H1 (cell line): ENCODE data around the gene SLC37A1. TPM values are rescaled to one million over a fixed set of nuclear protein-coding genes. Genes with fewer than 3 reads are reported as not detected.

Source experiments
- CTCF ChIA-PET: fragments of 300-600 bp; sonication (Branson Sonifier 250); formaldehyde crosslinking; loops from one replicate; lab custom pipeline; 2021; ENCODE audit not compliant: partially characterized antibody; lab: Charles Lee
- POLR2A ChIA-PET: fragments of 300-600 bp; sonication (Branson Sonifier 250); formaldehyde crosslinking; loops from one replicate; lab custom pipeline; 2021; ENCODE audit warnings: inconsistent platforms; ENCODE audit not compliant: partially characterized antibody; lab: Charles Lee
- DNase-seq, 2 experiments: peaks; one replicate each; pipeline versions ENCODE4 v3.0.0 to v3.0.0-alpha.2; 2010 to 2022; ENCODE audit warnings: low spot score in 2 of 2, low read depth in 1 of 2, mixed read lengths in 1 of 2
- FAIRE-seq: peaks from 2 replicates; lab custom pipeline; 2011; peaks lifted over from hg19 to GRCh38; lab: Jason Lieb, UNC
- H2AFZ ChIP-seq: 2 replicates; pipeline ENCODE4 v1.8.1; 2012; ENCODE audit warnings: low read length, inconsistent platforms
- H2AK5ac ChIP-seq: 2 replicates; pipeline ENCODE4 v1.6.1; 2013; ENCODE audit warnings: low read depth, low read length
- H2BK120ac ChIP-seq: replicated peaks from 2 replicates; pipeline ENCODE3; 2013; ENCODE audit warnings: low read depth, low read length, inconsistent platforms
- H2BK12ac ChIP-seq: 2 replicates; pipeline ENCODE4 v1.6.1; 2013; ENCODE audit warnings: low read depth, low read length
- H2BK15ac ChIP-seq: 2 replicates; pipeline ENCODE4 v1.6.1; 2013; ENCODE audit warnings: low read length
- H2BK20ac ChIP-seq: 2 replicates; pipeline ENCODE4 v1.6.1; 2013; ENCODE audit warnings: low read length
- H2BK5ac ChIP-seq: 2 replicates; pipeline ENCODE4 v1.6.1; 2013; ENCODE audit warnings: low read depth, low read length
- H3K14ac ChIP-seq: 2 replicates; pipeline ENCODE4 v1.6.1; 2013; ENCODE audit warnings: inconsistent platforms; ENCODE audit not compliant: insufficient read length
- H3K18ac ChIP-seq: 2 replicates; pipeline ENCODE4 v1.6.1; 2013; ENCODE audit warnings: low read length; ENCODE audit errors: extremely low read depth
- H3K23ac ChIP-seq: 2 replicates; pipeline ENCODE4 v1.6.1; 2013; ENCODE audit warnings: inconsistent platforms; ENCODE audit not compliant: insufficient read length
- H3K23me2 ChIP-seq: 2 replicates; pipeline ENCODE4 v1.6.1; 2013; ENCODE audit warnings: low read depth, low read length
- H3K27ac ChIP-seq: 2 replicates; pipeline ENCODE4 v1.6.1; 2011; ENCODE audit warnings: low read depth, low read length, inconsistent platforms
- H3K27me3 ChIP-seq, 4 experiments: replicated peaks in 1 of 4; 1 replicate in 1 of 4; 2 replicates in 3 of 4; pipeline versions ENCODE4 v1.6.1 to v1.8.1; 2011 to 2013; ENCODE audit warnings: low read length in 3 of 4, mild to moderate bottlenecking in 3 of 4, inconsistent platforms in 2 of 4, mixed read lengths in 2 of 4, moderate library complexity in 1 of 4; ENCODE audit not compliant: control insufficient read depth in 3 of 4, insufficient read depth in 3 of 4; ENCODE audit errors: extremely low read depth in 1 of 4
- H3K36me3 ChIP-seq, 4 experiments: 2 replicates each; pipeline versions ENCODE4 v1.6.1 to v1.8.1; 2011 to 2013; ENCODE audit warnings: mild to moderate bottlenecking in 4 of 4, low read length in 3 of 4, moderate library complexity in 2 of 4, control low read depth in 1 of 4, inconsistent platforms in 1 of 4; ENCODE audit not compliant: insufficient read depth in 4 of 4, control insufficient read depth in 2 of 4
- H3K4ac ChIP-seq: replicated peaks from 2 replicates; pipeline ENCODE3; 2013; ENCODE audit warnings: low read length, low read depth, mixed read lengths, inconsistent platforms; ENCODE audit not compliant: insufficient read length
- H3K4me1 ChIP-seq, 4 experiments: replicated peaks in 1 of 4; 1 replicate in 1 of 4; 2 replicates in 3 of 4; pipeline versions ENCODE4 v1.6.1 to v1.8.1; 2011 to 2013; ENCODE audit warnings: low read length in 3 of 4, inconsistent platforms in 2 of 4, mixed read lengths in 1 of 4; ENCODE audit not compliant: insufficient read depth in 4 of 4, control insufficient read depth in 3 of 4
- H3K4me2 ChIP-seq, 2 experiments: 2 replicates each; pipeline versions ENCODE4 v1.6.1 to v1.8.1; 2011 to 2013; ENCODE audit warnings: low read depth in 2 of 2, low read length in 2 of 2, control low read depth in 1 of 2, inconsistent platforms in 1 of 2, mild to moderate bottlenecking in 1 of 2; ENCODE audit not compliant: insufficient read depth in 1 of 2
- H3K4me3 ChIP-seq, 4 experiments: fragments of 200-600, 300-600 bp in 1 of 4; sonication (generic), shearing (Covaris generic), sonication (Bioruptor Twin) in 1 of 4; 2 replicates each; pipeline versions ENCODE4 v1.5.1 to v1.8.1; 2011 to 2016; ENCODE audit warnings: low read length in 4 of 4, low read depth in 3 of 4, control low read depth in 2 of 4, inconsistent platforms in 2 of 4, mild to moderate bottlenecking in 2 of 4, mixed read lengths in 1 of 4, moderate library complexity in 1 of 4; ENCODE audit not compliant: insufficient read depth in 2 of 4; ENCODE audit errors: extremely low read depth in 1 of 4
- H3K56ac ChIP-seq: replicated peaks from 2 replicates; pipeline ENCODE3; 2013; ENCODE audit warnings: low read depth, mild to moderate bottlenecking, mixed read lengths, low read length, inconsistent platforms; ENCODE audit not compliant: insufficient read length
- H3K79me1 ChIP-seq: 2 replicates; pipeline ENCODE4 v1.6.1; 2013; ENCODE audit warnings: low read depth, low read length, control low read depth
- H3K79me2 ChIP-seq, 2 experiments: 2 replicates each; pipeline versions ENCODE4 v1.6.1 to v1.8.1; 2012 to 2013; ENCODE audit warnings: low read length in 2 of 2, mild to moderate bottlenecking in 2 of 2, inconsistent platforms in 1 of 2; ENCODE audit not compliant: insufficient read depth in 2 of 2, control insufficient read depth in 1 of 2
- H3K9ac ChIP-seq, 4 experiments: replicated peaks in 1 of 4; 1 replicate in 1 of 4; 2 replicates in 3 of 4; pipeline versions ENCODE4 v1.6.1 to v1.8.1; 2011 to 2013; ENCODE audit warnings: low read depth in 3 of 4, low read length in 3 of 4, control low read depth in 2 of 4, mild to moderate bottlenecking in 2 of 4, moderate library complexity in 2 of 4, inconsistent platforms in 1 of 4; ENCODE audit errors: extremely low read depth in 1 of 4
- H3K9me3 ChIP-seq, 2 experiments: 2 replicates each; pipeline versions ENCODE4 v1.6.1 to v1.8.1; 2012 to 2013; ENCODE audit warnings: mild to moderate bottlenecking in 2 of 2, moderate library complexity in 2 of 2, control low read depth in 1 of 2, inconsistent platforms in 1 of 2, low read depth in 1 of 2, low read length in 1 of 2, mixed read lengths in 1 of 2; ENCODE audit not compliant: insufficient read depth in 2 of 2
- H4K20me1 ChIP-seq, 2 experiments: replicated peaks in 1 of 2; 2 replicates each; pipeline versions ENCODE3 to v1.8.1; 2011 to 2013; ENCODE audit warnings: inconsistent platforms in 2 of 2, low read length in 2 of 2, mild to moderate bottlenecking in 1 of 2; ENCODE audit not compliant: insufficient read depth in 2 of 2, control insufficient read depth in 1 of 2
- H4K5ac ChIP-seq: 2 replicates; pipeline ENCODE4 v1.6.1; 2013; ENCODE audit warnings: low read length, low read depth, mixed read lengths, inconsistent platforms; ENCODE audit not compliant: insufficient read length
- H4K8ac ChIP-seq: 2 replicates; pipeline ENCODE4 v1.8.0; 2013; ENCODE audit warnings: mild to moderate bottlenecking, moderate library complexity, low read length, inconsistent platforms; ENCODE audit not compliant: insufficient read depth; ENCODE audit errors: extremely low read depth
- H4K91ac ChIP-seq: replicated peaks from 2 replicates; pipeline ENCODE3; 2013; ENCODE audit warnings: low read length, mixed read lengths, inconsistent platforms; ENCODE audit not compliant: insufficient read length
- HDAC2 ChIP-seq, 2 experiments: fragments of 300-600 bp in 1 of 2; sonication (generic) in 1 of 2; IDR thresholded peaks; 2 replicates each; pipeline ENCODE4 v1.6.1; 2011 to 2012; ENCODE audit warnings: low read depth in 2 of 2, low read length in 2 of 2, mild to moderate bottlenecking in 2 of 2, moderate library complexity in 2 of 2, borderline replicate concordance in 1 of 2, inconsistent platforms in 1 of 2
- NRF1 ChIP-seq: IDR thresholded peaks from 2 replicates; pipeline ENCODE4 v1.6.1; 2011; ENCODE audit warnings: mild to moderate bottlenecking, low read depth, low read length, improper control_type of control experiment
- WGBS, 2 experiments: shearing (Covaris generic) in 1 of 2; methylation state at CpG; one replicate each; pipeline versions ENCODE4 v1.1.6 to v1.1.7; 2013 to 2015; ENCODE audit warnings: low lambda C conversion rate in 2 of 2, mixed read lengths in 2 of 2, inconsistent platforms in 1 of 2, low coverage in 1 of 2, missing lambda C conversion rate in 1 of 2; ENCODE audit not compliant: insufficient replicate concordance in 2 of 2, insufficient coverage in 1 of 2, insufficient read length in 1 of 2; ENCODE audit errors: extremely low coverage in 1 of 2, missing lambda C conversion rate in 1 of 2; 5-methylcytosine and 5-hydroxymethylcytosine counted together
- polyA plus RNA-seq, 7 experiments: library from polyadenylated mRNA; depleted of rRNA in 3 of 7; stranded (reverse) in 5 of 7; unstranded in 2 of 7; fragments of >200 nt in 5 of 7; fragments of 200-250 nt in 2 of 7; gene quantifications; 1 replicate in 5 of 7; 2 replicates in 1 of 7; 4 replicates in 1 of 7; pipeline versions ENCODE4 v1.2.1 to v1.2.3, GENCODE V29; 2011 to 2013; ENCODE audit warnings: missing spikeins in 2 of 7, mixed read lengths in 2 of 7
- total RNA-seq: library from RNA; stranded (reverse); fragmentation: NEBNext Ultra II Directional; extraction: Animal tissue kit (Norgen Biotek cat#: 25700); gene quantifications from 2 replicates; pipeline ENCODE4 v1.2.1, GENCODE V29; 2021

SLC37A1 gene
- total and polyA plus RNA-seq, 2 of the 8 experiments (the other 6 are each of a cell fraction or from before 2014, with no cell fraction given), result 15.6 to 30.9 TPM

- H3K23me2 ChIP-seq, result no peaks in the 10 kb centered on the region
- no peak overlapping the region for H3K56ac ChIP-seq
- no peak overlapping the region for H3K18ac ChIP-seq
- no peak overlapping the region for H4K5ac ChIP-seq
- H3K9me3 ChIP-seq, result no peaks in the 10 kb centered on the region
- no peak overlapping the region for H2AK5ac ChIP-seq
- DNase-seq (no peak), FAIRE-seq (no peak)
- 88% methylated on average over 4 of the region's 4 CpGs; no CpG with 5 or more reads in 1 of the 2 experiments for WGBS, 2 experiments
- no peak overlapping the region for H3K27ac ChIP-seq
- no peak overlapping the region for H2AFZ ChIP-seq
- no peak overlapping the region for H2BK20ac ChIP-seq
- no peak overlapping the region for H3K9ac ChIP-seq
- H4K8ac ChIP-seq, result no peak overlapping the region
- no peak overlapping the region for H3K4ac ChIP-seq
- H3K14ac ChIP-seq, result no peak overlapping the region
- H2BK15ac ChIP-seq, result no peak overlapping the region
- H3K27me3 ChIP-seq, result peaks cover 0 to 2% (median 0%) of the 10 kb centered on the region in 4 experiments; a peak in 1 of 7 replicates
- no peak overlapping the region for H2BK5ac ChIP-seq
- ChIA-PET CTCF (interaction anchor here (0.6 to 1.4 kb wide), 3 partner anchors 9 to 230 kb away, joined by 3 to 7 read pairs (median 5); no protein-coding TSS in a partner anchor), POLR2A (no interaction called here)
- no peak for TF ChIP-seq NRF1
- no peak for TF ChIP-seq HDAC2 (IDR thresholded peaks at IDR 0.05; ENCODE audit: borderline replicate concordance in 1 of 2, low read depth in 2 of 2, low read length in 2 of 2)
- no peaks in the 10 kb centered on the region for H3K79me1 ChIP-seq
- no peak overlapping the region for H2BK12ac ChIP-seq
- H3K79me2 ChIP-seq, result no peaks in the 10 kb centered on the region
- no peak overlapping the region for H3K23ac ChIP-seq
- H4K91ac ChIP-seq, result no peak overlapping the region
- H3K4me2 ChIP-seq, result no peak overlapping the region
- H3K36me3 ChIP-seq, result no peaks in the 10 kb centered on the region
- no peak overlapping the region for H3K4me3 ChIP-seq
- no peaks in the 10 kb centered on the region for H4K20me1 ChIP-seq
- H3K4me1 ChIP-seq, result no peaks in the 10 kb centered on the region
- H2BK120ac ChIP-seq, result no peak overlapping the region
Measured at GRCh38 chr21:42601656-42602055, 88.0 kb downstream of the SLC37A1 start.
